ENCODE measurements around the gene DNAH17.

GRCh38 chr17:78609191-78609641, 32.0 kb upstream of the DNAH17 start:
- TF ChIP-seq CTCF (IDR thresholded peaks at IDR 0.05) (no peak), EP300 (IDR thresholded peaks at IDR 0.05) (no peak), POLR2A (IDR thresholded peaks at IDR 0.05) (no peak)
